Kidney tubule cell (primary cell): ENCODE data around the gene FBXL15.

Experiments used
- DNase-seq: peaks from one replicate; pipeline ENCODE4 v3.0.0-alpha.2; 2018; ENCODE audit warnings: low spot score

Gene FBXL15, protein sequence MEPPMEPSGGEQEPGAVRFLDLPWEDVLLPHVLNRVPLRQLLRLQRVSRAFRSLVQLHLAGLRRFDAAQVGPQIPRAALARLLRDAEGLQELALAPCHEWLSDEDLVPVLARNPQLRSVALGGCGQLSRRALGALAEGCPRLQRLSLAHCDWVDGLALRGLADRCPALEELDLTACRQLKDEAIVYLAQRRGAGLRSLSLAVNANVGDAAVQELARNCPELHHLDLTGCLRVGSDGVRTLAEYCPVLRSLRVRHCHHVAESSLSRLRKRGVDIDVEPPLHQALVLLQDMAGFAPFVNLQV

DNA sequence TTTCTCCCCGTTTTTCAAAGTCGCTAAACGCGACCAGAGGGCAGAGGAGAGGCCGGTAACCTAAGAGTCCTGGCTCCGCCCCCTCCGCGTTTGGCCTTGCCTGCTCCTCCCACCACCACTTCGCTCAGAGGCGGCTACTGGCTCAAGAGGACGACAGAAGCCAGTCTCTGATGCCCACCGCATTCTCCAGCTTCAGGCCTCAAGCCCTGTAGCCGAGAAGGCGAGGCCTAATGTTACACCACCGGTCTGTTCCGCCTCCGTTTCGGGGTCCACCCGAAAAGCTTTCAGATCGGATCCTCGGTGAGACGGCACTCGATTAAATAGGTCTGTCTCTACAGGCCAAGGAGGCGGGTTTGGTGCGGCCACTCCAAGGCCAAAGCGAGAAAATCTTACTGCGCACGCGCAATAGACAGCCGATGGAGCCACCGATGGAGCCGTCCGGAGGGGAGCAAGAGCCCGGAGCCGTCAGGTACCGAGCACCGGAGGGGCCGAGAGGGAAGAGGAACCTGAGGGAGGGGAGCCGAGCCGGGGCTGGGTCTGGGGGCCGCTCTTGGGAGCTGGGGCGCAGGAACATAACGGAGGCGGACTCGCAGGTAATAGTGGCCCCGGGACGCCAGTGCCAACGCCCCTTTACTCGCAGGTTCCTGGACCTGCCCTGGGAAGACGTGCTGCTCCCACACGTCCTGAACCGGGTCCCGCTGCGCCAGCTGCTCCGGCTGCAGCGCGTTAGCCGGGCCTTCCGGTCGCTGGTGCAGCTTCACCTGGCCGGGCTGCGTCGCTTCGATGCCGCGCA lies at the start of gene FBXL15:
TSS of gene FBXL15 (plus strand) at position 123 of the 793 bp plus-strand sequence. CDS start at position 417, 294 bp downstream.
- DNase-seq: peak; percentile 96

DNA sequence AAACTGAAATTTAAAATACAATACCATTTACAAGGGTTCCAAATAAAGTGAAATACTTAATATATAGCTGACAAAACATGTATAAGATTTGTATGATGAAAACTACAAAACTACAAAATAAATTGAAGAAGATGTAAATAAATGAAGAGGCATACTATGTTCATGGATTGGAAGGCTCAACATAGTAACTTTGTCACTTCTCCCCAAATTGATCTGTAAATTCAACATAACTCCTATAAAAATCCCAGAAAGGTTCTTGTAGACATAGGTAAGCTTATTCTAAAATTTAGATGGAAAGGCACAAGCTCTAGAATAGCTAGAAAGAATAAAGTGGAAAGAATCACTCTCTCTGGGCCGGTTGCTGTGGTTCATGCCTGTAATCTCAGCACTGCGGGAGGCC lies 49.3 kb upstream of the FBXL15 start:
- DNase-seq: no peak

DNA sequence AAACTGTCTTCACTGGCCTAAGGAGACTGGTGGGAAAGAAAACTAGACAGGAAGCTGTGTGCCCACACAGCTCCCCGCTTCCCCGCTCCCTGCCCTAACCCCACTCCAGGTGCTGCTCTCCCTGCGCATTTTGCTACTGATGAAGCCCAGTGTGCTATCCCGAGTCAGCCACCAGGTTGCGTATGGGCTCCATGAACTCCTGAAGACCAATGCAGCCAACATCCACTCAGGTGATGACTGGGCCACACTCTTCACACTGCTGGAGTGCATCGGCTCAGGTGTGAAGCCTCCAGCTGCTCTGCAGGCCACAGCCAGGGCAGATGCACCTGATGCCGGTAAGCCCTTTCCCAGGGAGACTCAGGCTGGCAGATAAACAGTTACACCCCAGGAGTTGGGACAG lies 45.4 kb upstream of the FBXL15 start:
- no peak for DNase-seq

DNA sequence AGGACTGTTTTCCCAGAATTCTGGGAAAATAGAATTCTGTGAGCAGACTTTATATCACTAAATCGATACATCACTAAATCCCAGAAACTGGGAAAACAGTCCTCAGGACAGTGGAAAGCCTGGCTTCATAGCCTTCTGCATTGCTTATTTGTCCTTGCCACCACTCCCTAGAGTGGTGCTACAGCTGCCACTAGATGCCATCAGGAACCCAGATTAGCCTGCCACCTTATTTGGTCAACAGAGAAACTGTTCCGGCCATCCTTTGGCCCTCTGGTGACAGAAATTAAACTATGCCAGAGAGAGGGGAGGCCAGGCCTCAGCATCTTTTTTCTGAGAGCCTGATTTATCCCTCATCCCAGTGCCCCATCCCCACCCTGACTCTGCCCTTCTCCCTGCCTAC lies 44.8 kb upstream of the FBXL15 start:
- no peak for DNase-seq

DNA sequence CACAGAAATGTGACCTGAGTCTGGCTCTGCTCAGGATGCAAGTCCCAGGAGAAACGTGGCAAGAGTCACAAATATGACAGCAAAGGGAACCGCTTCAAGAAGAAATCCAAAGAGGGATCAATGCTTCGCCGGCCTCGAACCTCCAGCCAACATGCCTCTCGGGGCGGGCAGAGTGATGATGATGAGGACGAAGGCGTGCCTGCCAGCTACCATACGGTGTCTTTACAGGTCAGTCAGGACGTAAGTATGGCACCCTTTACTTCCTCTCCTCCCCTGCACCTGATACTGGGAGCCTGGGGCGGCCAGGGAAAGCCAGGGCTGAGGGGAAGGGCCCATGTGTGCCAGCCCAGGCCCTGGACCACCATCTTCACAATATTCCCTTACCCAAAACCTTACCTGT lies 43.7 kb upstream of the FBXL15 start:
- DNase-seq: no peak

DNA sequence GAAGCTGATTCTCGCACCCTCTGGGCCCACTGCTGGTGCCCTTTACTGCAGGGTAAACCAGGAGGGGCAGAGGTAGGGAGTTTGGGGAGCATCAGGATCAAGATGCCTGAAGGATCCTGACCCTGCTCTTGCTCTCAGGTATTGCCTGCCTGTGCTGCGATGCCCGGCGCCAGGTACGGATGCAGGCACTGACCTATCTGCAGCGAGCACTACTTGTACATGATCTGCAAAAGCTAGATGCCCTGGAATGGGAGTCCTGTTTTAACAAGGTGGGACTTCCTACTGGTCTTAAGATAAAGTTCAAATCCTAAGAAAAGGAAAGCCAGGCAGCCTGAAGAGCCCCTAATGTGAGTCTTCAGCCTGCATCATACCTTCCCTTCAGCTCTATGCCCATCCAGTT lies 41.3 kb upstream of the FBXL15 start:
- no peak for DNase-seq

DNA sequence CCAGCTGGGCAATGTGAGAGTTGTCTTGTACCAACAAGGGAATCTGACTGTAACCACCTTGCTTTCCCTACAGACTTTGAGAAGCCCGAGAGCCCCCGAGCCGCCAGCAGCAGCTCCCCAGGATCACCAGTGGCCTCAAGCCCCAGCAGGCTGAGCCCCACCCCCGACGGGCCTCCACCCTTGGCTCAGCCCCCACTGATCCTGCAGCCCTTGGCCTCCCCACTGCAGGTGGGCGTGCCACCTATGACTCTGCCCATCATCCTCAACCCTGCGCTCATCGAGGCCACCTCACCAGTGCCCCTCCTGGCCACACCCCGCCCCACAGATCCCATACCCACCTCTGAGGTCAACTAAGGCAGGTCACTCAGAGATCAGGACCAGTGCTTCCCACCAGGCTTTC lies 38.7 kb upstream of the FBXL15 start:
- DNase-seq: no peak

DNA sequence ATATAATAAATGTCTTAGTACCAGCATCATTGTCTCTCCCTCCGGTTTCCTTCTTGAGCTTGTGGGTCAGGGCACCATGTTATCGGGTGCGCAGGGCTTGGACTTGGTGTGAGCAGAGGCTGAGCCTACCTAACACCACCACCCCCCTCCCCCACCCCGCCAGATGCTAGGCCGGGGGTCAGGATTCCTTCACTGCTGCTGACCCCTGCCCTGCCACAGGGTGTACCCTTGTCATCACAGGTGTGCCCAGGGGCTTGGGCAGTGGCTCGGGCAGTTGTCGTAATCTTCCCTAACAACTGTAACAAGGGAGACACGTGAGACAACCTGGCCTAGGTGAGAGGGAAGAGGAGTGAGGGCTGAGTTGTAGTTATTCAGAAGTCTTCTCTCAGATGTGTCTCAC lies 37.8 kb upstream of the FBXL15 start:
- no peak for DNase-seq

DNA sequence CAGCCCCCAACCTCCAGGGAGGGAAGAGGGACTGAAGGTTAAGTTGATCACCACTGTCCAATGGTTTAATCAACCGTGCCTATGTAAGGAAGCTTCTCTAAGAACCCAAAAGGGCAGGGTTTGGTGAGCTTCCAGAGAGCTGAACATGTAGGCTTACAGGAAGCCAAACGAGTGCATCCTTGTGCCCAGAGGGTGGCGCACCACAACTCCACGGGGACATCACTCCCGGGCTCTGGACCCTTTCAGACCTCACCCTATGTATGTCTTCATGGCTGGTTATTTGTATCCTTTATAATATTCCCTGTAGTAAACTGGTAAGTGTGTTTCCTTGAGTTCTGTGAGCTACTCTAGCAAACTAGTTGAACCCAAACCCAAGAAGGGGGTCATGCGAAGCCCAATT lies 36.6 kb upstream of the FBXL15 start:
- DNase-seq: no peak

DNA sequence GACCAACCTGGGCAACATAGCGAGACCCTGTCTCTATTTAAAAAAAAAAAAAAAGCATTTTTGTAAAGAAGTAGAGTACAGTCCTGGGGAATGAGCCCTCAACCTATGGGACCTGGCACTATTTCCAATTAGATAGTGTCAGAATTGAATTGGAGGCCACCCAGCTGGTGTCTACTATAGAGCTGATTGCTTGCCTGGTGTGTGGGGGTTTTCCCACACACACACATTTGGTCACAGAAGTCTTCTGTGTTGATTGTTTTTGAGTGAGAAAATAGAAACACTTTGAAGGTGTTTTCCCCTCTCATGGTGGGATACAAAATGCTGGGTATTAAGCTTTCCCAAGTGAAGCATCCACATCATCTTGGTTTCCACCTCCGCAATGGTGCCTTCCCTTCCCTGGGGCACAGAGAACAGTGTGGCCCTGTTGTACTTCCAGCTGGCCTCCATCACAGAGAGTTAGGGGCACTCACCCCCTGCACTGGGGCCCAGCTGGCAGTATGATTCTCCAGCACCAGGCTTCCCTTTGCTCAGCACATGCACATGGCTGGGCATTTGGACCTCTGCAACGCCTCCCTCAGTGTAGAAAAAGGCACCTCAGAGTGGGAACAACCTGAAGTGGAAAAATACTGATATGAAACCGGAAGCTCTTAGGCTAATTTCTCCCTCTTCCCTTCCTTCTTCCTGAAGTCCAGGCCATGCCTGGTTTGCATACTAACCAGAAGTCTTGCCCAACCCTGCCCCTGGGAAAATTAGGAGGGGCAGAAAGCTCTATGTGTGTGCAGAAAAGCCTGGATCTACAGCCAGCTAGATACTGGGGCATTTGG lies 35.8 kb upstream of the FBXL15 start:
- DNase-seq: no peak

DNA sequence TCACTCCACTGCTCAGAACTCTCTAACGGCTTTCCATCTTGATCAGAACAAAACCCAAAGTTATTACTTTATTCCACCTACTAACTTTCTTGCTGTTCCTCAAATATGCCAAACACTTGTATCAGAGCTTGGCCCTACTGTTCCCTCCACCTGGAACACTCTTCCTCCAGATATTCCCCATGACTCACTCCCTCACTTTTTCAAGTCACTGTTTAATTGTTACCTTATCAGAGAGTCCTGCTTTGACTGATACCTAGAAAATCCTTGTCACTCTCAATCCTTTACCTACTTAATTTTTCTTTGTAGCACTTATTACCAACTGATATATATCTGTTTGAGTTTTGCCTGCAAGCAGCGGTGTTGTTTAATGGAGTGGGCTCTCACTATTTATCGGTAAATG lies 30.7 kb upstream of the FBXL15 start:
- DNase-seq: peak; percentile 51

DNA sequence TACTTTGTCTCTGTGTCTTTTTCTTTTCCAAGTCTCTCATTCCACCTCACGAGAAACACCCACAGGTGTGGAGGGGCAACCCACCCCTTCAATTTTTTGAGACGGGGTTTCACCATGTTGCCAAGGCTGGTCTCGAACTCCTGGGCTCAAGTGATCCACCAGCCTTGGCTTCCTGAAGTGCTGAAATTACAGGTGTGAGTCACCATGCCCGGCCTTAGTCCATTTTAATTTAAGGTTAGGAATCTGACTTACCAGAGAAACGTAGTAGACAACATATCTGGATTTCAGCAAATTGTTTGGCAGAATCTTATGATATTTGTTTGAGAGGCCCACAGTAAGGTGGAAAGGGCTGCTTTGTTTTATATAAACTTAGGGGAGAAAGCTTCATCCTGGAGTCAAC lies 28.3 kb upstream of the FBXL15 start:
- no peak for DNase-seq

DNA sequence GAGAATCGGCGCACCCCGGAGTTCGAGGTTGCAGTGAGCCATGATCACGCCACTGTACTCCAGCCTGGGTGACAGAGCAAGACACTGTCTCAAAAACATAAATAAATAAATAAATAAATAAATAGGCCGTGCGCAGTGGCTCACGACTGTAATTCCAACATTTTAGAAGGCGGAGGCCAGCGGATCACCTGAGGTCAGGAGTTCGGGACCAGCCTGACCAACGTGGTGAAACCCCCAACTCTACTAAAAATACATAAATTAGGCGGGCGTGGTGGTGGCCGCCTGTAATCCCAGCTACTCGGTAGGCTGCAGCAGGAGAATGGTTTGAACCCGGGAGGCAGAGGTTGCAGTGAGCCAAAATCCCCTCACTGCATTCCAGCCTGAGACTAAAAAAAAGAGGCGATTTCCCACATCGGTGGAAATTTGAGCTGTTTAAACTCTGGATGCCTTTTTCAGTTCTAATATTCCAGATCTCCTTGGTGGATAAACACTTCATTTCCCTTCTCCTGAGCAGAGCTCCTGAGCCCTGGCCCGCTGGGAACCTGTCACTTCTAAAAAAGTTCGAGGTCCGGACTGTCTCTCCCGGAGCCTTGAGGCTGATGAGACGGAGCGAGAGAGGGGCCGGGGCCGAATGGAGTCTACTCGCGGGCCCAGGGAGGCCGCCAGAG lies 27.1 kb upstream of the FBXL15 start:
- no peak for DNase-seq

DNA sequence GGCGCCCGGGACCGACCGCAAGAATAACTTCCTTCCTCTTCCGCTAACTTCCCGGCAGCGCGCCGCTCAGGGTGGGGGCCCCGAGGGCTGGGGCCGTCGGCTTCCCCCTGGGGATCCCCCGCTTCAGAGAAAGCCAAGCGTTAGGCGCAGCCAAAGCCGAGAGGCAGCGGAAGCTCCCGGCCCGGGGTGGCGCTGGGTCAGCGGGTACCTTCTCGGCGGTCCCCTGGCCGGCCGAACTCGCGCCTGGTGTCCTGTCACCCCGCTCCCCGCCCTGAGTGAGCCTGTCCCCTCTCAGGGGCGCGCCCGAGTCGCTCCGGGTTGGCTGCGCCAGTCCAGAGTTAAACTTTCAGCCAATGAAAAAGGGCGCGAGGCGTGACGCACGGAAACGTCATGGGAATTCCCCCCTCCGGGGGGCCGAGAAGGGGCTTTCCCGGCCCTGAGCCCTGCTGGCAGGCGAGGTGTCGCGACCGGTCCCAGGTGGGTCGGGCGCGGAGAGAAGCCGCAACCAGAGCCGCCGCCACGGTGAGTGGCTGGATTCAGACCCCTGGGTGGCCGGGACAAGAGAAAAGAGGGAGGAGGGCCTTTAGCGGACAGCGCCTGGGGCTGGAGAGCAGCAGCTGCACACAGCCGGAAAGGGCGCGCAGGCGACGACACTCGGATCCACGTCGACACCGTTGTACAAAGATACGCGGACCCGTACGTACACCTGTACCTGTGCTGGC lies 26.4 kb upstream of the FBXL15 start:
- DNase-seq: peak; percentile 97

DNA sequence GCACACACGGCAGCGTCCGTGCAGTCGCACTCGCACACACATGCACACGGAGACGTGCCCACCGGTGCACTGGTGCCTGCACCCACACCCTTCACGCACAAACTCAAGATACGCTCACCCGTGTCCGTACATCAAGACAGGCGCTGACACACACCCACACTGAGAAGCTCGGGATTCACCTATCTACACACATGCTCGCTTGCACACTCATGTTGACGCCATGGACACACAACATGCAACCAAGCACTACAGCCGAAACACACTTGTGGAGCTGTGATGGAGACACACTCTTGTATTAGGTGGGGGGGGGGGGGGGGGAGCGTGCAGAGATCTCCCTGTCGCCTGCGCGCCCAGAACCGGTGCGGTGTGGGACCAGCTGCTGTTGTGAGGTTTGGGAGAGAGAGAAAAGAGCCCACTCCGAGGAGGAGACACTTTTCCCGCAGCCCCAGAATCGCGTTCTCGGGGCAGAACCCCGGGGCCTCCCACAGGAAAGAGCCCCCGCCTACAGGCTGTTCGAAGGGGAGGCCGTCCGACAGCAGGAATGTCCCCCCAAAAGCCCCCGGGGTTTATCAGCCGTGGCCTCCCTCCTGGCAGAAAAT lies 25.7 kb upstream of the FBXL15 start:
- DNase-seq: no peak

DNA sequence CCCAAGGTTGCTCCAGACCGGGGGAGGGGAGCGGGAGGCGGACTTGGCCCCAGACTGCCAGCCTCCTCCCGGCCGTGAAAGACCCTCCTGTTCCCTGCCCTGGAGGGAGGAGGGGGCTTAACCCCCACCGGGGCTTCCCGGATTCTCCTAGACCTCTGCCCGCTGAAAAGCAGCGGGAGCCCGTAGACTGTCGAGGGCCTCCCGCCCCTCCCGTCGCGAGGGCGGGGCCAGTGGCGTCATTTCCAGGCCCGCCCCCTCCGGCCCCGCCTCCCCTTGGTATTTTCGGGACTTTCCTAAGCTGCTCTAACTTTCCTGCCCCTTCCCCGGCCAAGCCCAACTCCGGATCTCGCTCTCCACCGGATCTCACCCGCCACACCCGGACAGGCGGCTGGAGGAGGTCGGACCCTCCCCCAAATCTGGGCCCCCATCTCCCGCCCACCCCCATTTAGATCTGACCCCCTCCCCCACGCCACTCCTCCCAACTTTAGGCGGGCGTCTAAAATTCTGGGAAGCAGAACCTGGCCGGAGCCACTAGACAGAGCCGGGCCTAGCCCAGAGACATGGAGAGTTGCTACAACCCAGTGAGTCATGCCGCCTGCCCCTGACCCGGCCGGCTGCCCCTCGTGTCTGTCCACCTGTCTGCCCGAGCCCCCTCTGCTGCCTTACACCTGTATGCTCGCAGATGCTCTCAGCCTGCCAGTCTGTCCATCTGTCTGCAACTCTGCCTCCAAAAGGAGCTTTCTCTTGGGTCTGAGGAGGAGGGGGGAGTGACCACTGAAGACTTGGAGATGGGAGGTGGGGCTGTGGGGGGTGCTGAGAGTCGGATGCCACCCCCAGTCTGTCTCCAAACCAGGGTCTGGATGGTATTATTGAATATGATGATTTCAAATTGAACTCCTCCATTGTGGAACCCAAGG lies 25.0 kb upstream of the FBXL15 start, which contains the start of gene NFKB2:
TSS of gene NFKB2 (plus strand) at position 306 of the 917 bp plus-strand sequence. CDS start at position 561, 255 bp downstream.
- peak; percentile 91 for DNase-seq

DNA sequence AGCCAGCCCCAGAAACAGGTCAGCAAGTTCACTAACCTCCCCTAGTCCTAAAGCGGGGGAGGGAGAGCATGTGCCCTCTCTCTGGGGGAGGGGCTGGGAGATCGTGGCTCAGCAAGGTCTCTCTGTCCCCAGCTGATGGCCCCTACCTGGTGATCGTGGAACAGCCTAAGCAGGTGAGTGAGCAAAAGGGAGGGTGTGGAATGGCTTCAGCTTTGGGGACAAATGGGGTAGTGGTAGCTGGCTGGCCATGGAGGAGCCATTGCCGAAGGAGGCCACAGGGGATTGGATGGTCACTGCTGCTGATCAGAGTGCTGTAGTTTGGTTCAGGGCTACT lies 24.4 kb upstream of the FBXL15 start:
- no peak for DNase-seq

DNA sequence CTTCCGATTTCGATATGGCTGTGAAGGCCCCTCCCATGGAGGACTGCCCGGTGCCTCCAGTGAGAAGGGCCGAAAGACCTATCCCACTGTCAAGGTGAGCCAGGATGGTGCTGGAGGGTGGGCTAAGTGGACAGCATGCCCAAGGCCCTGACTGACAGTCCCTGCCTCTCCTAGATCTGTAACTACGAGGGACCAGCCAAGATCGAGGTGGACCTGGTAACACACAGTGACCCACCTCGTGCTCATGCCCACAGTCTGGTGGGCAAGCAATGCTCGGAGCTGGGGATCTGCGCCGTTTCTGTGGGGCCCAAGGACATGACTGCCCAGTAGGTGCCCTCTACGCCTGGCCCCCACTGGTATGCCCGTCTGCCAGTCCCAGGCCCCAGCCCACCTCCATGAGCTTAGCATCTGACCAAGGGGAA lies 23.9 kb upstream of the FBXL15 start:
- no peak for DNase-seq

DNA sequence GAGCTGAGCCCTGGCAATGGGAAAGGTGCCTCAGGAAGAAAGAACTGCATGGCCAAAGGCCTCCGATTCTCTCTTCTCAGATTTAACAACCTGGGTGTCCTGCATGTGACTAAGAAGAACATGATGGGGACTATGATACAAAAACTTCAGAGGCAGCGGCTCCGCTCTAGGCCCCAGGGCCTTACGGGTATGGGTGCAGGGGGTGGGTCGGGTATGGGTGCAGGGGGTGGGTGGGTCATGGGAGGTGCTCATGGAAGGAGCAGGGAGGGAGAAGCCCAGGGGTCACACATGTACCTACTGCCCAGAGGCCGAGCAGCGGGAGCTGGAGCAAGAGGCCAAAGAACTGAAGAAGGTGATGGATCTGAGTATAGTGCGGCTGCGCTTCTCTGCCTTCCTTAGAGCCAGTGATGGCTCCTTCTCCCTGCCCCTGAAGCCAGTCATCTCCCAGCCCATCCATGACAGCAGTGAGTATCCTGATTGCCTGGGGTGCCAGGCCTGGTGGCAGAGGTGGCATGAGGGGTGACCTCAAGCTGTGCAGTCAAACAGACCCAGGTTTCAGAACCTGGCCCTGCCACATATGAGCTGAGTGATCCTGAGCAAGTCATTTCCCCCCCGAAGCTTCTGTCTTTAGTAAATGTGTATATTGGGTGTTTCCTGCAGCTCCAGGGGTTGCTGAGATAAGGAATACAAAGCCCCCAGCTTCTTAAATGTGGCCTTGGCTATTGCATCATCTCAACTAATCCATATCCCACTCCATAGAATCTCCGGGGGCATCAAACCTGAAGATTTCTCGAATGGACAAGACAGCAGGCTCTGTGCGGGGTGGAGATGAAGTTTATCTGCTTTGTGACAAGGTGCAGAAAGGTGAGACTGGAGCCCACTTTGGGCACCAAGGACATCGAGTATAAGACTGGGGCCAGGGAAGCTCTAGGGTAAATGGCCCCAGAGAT lies 23.1 kb upstream of the FBXL15 start:
- DNase-seq: no peak
